Measurements from ENCODE around the gene GPA33.
A peak's percentile ranks its signal among the peaks of the same experiment; 100 is the strongest.

GPA33 gene, protein sequence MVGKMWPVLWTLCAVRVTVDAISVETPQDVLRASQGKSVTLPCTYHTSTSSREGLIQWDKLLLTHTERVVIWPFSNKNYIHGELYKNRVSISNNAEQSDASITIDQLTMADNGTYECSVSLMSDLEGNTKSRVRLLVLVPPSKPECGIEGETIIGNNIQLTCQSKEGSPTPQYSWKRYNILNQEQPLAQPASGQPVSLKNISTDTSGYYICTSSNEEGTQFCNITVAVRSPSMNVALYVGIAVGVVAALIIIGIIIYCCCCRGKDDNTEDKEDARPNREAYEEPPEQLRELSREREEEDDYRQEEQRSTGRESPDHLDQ

DNA sequence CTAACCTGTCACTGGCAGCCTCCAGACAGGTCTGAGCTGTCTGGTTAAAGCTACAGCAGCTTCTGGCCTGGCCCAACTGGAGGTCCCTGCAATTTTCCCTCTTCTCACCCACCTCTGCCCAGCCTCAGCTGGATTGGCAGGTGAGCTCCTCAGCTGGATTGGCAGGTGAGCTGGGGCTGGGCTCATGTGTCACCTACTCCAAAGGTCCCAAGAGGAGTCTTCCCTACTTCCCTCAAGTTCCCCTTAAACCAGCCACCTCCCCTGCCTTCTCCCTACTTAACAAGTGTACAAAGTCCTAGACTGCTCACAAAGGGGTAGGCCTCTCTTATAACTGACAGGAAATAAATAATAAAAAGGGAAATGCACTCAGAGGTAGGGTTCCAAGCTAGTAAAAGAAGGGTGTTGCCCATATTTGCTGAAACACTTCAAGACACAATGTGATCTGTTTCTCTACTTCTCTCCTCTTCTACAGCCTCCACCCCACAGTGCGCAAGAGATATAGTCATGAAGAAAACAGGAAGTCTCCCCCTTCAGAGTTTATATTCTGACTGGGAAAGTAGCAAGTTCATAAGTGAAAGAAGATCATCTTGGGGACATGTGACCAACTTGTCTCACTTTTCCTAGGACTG is at the start of gene GPA33:
TSS of gene GPA33 (minus strand) at position 64 of the 629 bp plus-strand sequence. CDS start 90 bp downstream, outside the sequence.
- DNase-seq: no peak

DNA sequence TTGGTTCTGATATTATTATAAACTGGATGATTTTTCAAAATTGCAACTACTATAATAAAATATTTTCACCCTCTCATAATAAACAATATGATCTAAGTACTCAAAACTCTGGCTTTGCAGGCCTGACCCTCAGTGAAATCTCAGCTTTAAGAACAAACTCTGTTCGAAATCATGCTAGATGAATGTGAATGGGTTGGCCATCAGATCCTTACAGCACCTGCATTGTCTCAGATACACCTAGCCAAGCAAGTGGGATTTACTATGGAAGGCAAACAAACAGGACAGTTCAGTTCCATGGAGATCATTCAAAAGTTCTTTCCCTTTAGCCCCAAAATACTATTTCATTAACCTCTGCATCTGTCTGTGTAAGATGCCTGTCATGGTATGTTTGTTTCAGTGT is 48.5 kb upstream of the GPA33 start:
- no peak for DNase-seq

DNA sequence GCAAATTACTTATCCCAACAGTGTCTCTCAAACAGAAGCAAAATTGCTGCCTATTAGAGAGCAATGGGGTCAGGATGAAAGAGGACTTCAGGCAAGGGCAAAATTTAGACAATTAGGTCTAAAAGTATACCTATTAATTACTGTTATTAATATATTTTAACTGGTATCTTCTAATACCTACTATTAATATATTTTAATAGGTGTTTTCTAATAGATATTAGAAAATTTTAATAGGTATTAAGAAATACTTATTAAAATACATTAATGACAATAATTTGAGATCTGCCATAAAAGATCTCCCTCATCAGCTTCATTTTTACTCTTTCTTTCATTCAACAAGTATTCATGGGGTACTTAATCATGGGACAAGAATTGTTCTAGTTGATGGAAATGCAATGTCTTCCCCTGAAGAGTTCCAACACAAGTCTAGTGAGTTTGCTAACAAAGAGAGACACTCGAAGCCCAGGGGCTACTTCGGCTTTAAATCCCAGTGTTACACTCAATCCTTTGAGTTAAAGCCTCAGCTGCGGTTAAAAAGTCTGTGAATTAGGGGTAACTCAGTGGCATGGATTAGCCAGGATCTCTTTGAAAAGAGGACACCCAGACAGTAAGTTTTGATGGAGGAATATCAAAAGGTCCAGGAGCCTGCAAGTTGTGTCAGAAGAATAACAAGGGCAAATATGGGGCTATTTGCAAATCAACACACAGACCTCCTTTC is 47.8 kb upstream of the GPA33 start:
- no peak for DNase-seq

DNA sequence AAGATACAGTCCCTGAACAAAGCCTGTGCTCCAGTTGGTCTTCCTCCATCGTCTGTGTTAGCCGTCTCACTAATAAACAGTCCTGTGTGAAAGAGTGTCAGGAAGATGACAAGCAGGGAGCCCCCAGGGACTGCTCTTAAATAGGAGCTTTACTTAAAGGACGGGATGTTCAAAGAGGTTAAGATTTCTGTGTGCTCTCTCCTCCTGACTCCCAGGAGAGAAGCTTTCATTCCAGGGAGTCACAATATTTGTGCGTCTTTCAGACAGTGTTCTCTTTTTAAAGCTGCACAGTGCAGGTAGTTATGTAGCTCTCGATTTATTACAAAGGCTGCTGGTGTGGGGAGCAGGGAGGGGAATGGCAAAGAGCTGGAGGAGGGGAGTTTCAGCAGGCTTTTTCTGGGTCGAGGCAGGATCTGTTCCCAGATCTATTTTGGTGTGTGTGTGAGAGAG is 47.2 kb upstream of the GPA33 start:
- DNase-seq: peak; percentile 69 to 76

DNA sequence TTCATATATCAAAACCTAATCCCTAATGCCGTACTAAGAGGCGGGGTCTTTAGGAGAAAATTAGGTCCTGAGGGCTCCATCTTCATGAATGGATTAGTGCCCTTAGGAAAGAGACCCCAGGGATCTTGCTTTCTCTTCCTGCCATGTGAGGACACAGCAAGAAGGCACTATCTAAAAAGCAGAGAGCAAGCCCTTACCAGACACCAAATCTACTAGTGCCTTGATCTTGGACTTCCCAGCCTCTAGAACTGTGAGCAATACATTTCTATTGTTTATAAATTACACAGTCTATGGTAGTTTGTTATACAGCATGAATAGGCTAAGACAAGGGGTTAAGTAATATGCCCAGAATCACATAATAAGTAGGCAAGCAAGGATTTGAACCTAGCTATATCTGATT is 46.6 kb upstream of the GPA33 start:
- no peak for DNase-seq

DNA sequence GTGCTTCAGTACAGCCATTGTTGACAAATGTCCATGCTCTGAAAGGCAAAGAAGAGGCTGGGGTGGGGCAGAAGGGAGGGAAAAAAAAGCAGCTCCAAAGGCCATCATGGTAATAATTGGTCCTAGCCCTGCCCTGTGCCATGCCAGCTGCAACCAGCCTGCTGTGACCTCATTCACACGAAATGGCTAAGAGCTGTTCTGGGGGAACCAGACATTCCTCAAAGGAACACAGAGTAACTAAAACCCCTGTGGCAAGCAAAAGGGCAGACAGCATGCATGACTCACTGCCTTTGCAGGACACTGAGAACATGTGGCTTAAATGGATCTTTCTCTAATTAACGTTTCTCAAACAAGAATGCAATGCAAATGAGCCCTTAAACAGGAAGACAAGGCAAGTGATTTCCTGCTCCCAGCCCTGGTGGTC is 46.0 kb upstream of the GPA33 start:
- peak in 1 of 2 experiments; percentile 31 for DNase-seq

DNA sequence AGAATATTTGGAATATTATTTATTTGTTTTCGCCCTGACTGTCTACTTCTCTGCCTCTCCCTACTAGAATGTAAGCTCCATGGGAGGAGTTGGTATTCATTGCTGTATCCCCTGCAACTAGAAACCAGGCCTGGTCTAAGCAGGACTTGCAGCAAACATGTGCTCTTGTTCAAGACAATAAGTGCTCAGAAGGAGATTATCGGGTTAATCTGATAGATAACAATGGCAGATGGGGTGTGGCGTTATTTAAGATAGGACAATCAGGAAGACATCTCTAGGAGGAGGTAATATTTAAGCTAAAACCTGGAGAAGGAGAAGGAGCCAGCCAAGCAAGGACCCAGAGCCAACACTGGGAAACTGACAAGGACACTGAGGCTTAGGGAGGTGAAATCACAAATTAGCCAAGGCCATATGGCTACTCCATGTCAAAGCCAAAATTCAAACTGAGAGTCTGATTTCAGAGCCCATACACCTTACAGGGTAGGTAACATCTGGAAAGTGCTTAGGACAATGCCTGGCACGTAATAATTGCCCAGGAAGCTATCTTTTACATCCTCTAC is 45.2 kb upstream of the GPA33 start:
- no peak for DNase-seq

DNA sequence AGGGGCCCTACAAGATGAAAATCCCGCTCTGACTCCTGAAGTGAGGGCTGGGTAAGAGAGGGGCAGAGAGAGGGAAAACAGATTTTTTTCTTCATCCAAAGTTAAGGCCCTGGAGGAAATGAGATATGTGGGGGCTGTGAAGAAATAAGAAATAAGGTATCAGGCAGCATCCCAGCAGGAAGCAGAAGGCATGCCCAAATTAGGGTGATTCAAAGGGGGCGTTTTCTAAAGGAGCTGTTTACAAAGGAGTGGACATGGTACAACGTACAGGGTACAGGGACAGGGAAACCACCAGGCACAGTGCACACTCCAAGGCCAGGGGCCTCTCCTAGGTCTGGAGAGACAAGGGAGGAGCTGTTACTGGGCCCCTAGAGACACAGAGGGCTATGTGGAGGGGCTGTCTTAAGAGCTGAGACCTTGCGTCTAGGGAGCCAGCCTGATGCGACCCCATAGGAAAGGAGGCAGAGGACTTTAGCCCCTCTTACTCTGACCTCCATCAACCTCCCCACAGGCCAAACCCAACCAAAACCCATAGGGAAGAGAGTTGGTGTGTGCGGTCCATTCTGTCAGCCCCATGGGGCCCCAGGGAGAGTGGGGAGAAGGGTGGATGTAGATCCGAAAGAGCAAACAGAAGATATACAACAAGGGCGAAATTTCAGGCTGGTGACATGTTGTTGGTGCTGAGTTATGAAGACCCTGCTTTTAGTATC is 42.3 kb upstream of the GPA33 start:
- DNase-seq: no peak

DNA sequence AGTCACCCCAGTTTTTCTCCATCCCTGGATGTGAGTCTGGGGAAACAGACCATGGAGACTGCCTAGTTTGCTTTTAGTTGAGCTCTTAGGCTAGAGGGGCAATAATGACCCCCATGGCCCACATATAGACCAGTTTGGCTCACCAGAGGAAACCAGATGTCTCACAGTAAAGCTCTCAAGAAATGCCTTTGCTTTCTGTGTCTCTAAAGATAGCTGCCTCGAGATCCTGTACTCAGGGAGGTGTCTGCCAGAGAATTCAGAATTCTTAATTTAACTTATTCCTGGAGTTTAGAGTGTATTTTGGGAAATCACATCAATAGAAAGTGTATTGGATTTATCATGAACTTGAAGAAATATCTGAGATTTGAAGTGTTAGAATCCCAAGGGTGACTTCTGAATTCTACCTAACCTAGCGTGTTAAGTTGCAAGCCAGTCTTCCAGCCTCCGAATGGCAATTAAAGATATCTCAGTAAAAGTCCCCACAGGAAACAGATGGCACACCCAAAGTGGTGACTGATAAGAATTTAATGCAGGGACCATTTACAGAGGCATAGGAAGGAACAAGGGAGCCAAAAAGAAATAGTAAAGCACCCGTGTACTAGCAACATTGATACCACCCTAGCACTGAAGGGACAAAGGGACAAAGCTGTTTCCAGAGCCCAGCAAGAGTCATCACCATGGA is 40.8 kb upstream of the GPA33 start:
- no peak for DNase-seq

DNA sequence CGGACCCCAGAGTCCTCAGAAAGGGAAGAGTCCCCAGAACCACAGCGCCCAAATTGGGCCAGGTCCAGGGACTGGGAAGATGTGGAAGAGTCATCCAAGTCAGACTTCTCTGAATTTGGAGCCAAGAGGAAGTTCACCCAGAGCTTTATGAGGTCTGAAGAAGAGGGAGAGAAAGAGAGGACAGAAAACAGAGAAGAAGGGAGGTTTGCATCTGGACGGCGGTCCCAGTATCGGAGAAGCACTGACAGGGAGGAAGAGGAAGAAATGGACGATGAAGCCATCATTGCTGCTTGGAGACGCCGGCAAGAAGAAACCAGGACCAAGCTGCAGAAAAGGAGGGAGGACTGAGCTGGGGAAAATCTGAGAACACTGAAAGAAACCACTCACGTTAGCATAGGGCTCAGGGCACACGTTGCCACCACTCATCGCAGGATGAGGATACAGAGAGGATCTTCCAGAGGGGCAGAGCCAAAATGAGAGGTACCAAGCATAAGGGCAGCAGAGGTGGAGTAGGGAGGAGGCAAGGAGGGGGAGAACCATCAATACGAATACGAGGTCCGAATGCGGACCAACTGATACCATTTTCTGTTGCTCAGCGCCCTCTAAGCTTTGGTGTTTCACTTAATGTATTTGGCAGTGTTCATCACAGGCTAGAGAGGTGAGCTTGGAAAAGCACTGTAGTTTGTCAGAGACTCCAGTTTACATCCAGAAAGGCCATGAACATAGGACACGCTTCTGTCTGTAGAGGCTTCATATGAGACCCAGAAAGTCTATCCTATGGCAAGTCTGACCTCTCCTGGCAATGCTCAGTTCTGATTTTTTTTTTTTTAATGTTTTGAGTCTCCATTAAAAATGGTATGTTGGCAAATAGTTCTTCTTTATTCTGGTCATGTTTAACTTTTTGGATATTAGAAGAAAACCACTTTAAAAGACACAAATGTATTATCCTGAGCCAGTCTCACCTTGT is 38.4 kb upstream of the GPA33 start:
- peak; percentile 41 to 75 for DNase-seq

DNA sequence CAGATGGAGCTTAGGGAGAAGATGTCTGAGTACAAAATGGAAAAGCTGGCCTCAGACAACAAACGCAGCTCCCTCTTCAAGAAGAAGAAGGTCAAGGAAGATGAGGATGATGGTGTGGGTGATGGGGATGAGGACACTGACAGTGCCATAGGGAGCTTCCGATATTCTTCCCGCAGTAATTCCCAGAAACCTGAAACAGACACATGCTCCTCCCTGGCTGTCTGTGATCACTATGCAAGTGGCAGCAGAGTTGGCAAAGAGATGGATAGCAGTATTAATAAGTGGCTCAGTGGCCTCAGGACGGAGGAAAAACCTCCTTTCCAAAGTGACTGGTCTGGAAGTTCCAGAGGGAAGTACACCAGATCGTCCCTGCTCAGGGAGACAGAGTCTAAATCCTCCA is 37.5 kb upstream of the GPA33 start:
- no peak for DNase-seq

DNA sequence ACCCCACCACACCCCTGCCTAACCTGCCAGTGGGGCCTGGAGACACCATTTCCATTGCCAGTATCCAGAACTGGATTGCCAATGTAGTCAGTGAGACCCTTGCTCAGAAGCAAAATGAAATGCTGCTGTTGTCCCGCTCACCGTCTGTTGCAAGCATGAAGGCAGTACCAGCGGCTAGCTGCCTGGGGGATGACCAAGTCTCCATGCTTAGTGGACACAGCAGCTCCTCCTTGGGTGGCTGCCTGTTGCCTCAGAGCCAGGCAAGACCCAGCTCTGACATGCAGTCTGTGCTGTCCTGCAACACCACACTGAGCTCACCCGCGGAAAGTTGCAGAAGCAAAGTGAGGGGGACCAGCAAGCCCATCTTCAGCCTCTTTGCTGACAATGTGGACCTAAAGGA is 37.1 kb upstream of the GPA33 start:
- DNase-seq: no peak

DNA sequence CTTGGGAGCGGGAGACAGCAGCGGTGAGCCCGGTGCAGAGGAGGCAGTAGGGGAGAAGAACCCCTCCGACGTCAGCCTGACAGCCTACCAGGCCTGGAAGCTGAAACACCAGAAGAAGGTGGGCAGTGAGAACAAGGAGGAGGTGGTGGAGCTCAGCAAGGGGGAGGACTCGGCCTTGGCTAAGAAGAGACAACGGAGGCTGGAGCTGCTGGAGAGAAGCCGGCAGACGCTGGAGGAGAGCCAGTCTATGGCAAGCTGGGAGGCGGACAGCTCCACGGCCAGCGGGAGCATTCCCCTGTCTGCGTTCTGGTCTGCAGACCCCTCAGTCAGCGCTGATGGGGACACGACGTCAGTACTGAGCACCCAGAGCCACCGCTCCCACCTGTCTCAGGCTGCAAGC is 36.6 kb upstream of the GPA33 start:
- no peak for DNase-seq

DNA sequence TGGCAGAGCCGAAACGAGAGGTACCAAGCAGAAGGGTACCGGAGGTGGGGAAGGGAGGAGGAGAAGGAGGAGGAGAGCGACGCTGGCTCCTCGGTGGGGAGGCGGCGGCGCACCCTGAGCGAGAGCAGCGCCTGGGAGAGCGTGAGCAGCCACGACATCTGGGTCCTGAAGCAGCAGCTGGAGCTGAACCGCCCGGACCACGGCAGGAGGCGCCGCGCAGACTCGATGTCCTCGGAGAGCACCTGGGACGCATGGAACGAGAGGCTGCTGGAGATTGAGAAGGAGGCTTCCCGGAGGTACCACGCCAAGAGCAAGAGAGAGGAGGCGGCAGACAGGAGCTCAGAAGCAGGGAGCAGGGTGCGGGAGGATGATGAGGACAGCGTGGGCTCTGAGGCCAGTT is 36.1 kb upstream of the GPA33 start:
- no peak for DNase-seq

DNA sequence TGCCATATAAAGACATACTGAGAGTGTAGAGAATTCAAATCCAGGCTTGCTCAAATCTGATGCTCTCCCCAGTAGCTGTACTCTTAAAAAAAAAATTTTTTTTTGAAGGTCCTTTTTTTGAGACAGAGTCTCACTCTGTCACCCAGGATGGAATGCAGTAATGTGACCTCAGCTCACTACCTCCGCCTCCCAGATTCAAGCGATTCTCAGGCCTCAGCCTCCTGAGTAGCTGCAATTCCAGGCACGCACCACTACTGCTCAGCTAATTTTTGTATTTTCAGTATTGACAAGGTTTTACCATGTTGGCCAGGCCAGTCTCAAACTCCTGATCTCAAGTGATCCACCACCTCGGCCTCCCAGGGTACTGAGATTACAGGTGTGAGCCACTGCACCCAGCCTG is 32.4 kb upstream of the GPA33 start:
- DNase-seq: no peak

DNA sequence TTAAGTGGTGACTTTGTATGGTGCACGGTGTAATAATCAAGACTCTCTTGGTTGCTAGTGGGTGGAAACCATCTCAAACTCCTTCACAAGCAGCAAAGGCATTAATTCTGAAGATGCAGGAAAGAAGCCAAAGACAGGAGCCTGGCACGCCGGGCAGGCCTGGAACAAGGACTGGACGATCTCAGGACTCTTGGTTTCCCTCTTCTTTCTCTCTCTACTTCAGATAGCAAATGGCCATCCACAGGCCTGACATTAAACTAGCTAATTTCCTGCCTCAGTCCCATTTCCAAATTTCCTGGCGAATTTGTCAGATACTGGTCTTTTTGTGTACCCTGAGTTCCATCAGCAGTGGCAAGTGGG is 31.9 kb upstream of the GPA33 start:
- no peak for DNase-seq

DNA sequence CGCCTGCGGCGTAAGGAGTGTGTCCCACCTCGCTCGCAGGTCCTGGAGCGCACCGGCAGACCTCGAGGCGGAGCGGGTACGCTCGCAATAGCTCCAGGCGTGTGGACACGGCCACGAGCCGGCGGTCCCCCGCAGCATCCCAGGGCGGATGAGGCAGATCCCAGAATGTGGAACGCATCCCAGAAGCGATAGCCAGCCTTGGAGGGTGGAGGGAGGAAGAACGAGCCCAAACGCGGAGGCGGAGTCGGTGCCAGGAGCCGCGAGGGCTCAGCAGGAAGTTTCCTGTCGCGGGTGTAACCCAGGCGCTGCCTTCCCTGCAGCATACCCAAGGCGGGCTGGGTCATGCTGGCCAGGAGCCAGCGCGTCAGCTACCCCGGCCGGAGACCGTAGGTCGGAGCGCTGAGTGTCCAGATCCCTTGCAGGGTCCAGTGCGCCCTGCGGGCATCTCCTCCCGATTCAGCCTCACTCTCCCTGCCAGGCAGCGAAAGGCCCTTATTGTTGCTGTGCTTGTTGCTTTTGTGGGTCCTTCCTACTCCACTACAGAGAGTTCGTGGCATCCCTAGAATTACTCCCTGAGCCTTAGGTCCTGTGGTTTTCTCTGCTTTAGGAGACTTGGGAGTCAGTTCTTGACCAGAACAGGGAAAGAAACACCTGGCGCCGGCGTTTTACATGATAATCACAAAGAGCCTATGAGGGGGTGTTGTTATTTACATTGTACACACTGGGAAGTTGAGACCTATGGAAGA is 31.4 kb upstream of the GPA33 start:
- peak in 1 of 2 experiments; percentile 46 for DNase-seq

DNA sequence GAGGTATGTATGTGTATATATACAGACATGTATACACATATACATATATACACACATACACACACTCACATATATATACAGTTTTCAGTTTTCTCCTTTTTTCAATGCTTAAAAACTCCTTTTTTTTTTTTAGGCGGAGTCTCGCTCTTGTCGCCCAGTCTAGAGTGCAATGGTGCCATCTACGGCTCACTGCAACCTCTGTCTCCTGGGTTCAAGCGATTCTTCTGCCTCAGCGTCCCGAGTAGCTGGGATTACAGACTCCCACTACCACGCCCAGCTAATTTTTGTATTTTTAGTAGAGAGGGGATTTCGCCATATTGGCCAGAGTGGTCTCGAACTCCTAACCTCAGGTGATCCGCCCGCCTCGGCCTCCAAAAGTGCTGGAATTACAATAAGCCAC is 30.7 kb upstream of the GPA33 start:
- no peak for DNase-seq

DNA sequence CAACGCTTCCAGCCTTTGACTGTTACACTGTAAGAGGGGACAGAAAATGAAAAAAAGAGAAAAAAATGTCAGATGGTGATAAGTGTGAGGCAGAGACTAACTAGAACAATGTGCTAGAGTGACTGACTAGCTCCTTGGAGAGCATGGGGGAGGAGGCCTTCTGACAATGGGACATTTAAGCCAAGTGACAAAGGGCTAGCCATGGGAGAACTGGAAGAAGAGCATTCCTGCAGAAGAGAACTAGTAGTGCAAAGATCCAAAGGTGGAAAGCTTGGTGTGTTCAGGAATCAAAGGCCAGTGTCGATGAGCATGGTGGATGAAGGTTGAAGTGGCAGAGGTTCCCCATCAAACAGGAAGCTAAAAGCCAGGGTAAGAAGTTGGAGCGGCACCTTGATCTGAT is 29.5 kb upstream of the GPA33 start:
- DNase-seq: no peak

DNA sequence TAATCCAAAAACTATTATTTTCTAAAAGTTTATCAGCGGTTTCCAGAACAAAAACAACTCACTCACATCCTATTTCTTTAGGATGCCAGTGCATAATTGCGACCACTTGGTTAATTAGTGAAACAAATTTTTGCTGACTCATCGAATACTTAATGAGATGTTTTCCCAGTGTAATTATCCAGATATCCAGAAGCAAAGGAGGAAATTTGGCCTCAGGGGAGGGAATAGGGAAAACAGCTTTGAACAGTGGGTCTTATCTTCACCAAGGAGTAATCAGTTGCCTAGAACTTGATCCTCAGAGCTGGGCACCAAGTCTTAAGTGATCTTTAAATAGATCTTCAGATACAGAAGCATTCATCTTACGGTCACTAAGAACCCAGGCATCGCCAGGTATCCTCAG is 28.0 kb upstream of the GPA33 start:
- peak; percentile 65 to 73 for DNase-seq

DNA sequence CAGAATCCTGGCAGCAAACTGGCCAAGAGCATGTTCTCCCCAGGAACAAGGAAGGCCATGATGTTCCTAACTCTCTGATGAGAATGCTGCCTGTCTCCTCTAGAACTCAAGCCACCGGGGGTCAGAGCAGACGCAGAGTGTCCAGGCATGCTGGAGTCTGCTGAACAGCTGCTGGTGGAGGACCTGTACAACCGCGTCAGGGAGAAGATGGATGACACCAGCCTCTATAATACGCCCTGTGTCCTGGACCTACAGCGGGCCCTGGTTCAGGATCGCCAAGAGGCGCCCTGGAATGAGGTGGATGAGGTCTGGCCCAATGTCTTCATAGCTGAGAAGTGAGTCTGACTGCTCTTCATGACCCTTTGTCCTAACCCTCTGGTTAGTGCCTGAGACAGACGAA is 27.0 kb upstream of the GPA33 start:
- DNase-seq: no peak
